Activated T-helper 9 cell treated with anti-CD3 and anti-CD28 coated beads, Interleukin-2, amount 50 U/mL, for 16 hours (primary cell): ENCODE measurements around the gene NDUFB10.
"Not testable (repeated sequence)": the region's sequence is repeated elsewhere in the genome, so short reads cannot be mapped to it uniquely, and the experiment has no call there.

ENCODE experiments used
- DNase-seq: peaks from one replicate; pipeline ENCODE4 v3.0.0-alpha.2; 2020; ENCODE audit warnings: low read depth

NDUFB10 gene

GRCh38 chr16:1946495-1947368 lies 12.6 kb upstream of the NDUFB10 start:
- no peak for DNase-seq

GRCh38 chr16:1947369-1947670 lies 12.0 kb upstream of the NDUFB10 start:
- no peak for DNase-seq

- no peak for DNase-seq
These were observed 9.8 kb upstream of the NDUFB10 start for GRCh38 chr16:1949507-1949906.

- DNase-seq: no peak
These were observed 9.3 kb upstream of the NDUFB10 start for GRCh38 chr16:1950047-1950446.

- DNase-seq: no peak
These were observed 8.8 kb upstream of the NDUFB10 start for GRCh38 chr16:1950559-1950958.

GRCh38 chr16:1953734-1954133 lies 5.6 kb upstream of the NDUFB10 start:
- DNase-seq: no peak

- DNase-seq: not testable (repeated sequence)
These were observed 1.8 kb upstream of the NDUFB10 start for GRCh38 chr16:1957434-1958142.

- not testable (repeated sequence) for DNase-seq
These were observed 1.2 kb upstream of the NDUFB10 start for GRCh38 chr16:1958143-1958491.

GRCh38 chr16:1958715-1959268 lies 546 bp upstream of the NDUFB10 start:
- no peak for DNase-seq

GRCh38 chr16:1960665-1961630 lies 1.6 kb downstream of the NDUFB10 start:
- no peak for DNase-seq

GRCh38 chr16:1961651-1962067 lies 2.3 kb downstream of the NDUFB10 start:
- DNase-seq: no peak

GRCh38 chr16:1962161-1963153 lies 3.1 kb downstream of the NDUFB10 start:
- not testable (repeated sequence) for DNase-seq

GRCh38 chr16:1963806-1964505 lies 4.6 kb downstream of the NDUFB10 start:
- DNase-seq: no peak

- peak; percentile 98 for DNase-seq
These were observed 5.4 kb downstream of the NDUFB10 start, which contains the start of gene RPS2 for GRCh38 chr16:1964506-1965395. RPS2 (minus strand) TSS chr16:1964826; CDS start chr16:1964625, 201 bp downstream.

- no peak for DNase-seq
These were observed 6.2 kb downstream of the NDUFB10 start for GRCh38 chr16:1965396-1966001.

GRCh38 chr16:1966460-1966859 lies 7.1 kb downstream of the NDUFB10 start, which contains the start of gene RNF151:
RNF151 (plus strand) TSS chr16:1966856; CDS start chr16:1966882, 26 bp downstream.
- DNase-seq: no peak

GRCh38 chr16:1968146-1968953 lies 9.0 kb downstream of the NDUFB10 start:
- no peak for DNase-seq
